Stomach (tissue), 9 donors: ENCODE results near the gene ZBTB42. TPM values are rescaled to one million over a fixed set of nuclear protein-coding genes. Genes with fewer than 3 reads are reported as not detected.
A peak's percentile ranks its signal among the peaks of the same experiment; 100 is the strongest.
"Not testable (repeated sequence)": the region's sequence is repeated elsewhere in the genome, so short reads cannot be mapped to it uniquely, and the experiment has no call there.

Experiments used
- DNase-seq, 2 donors: peaks; one replicate each; pipeline versions ENCODE4 v3.0.0 to v3.0.0-alpha.2; 2013 to 2019
- H3K27ac ChIP-seq, 5 donors: fragments of 200-600 bp in 4 of 5; sonication (generic) in 4 of 5; one replicate each; pipeline ENCODE4 v1.5.1; 2013 to 2019; ENCODE audit warnings: mild to moderate bottlenecking in 1 of 5, moderate library complexity in 1 of 5
- H3K27me3 ChIP-seq, 3 donors: fragments of 200-600 bp; sonication (generic); one replicate each; pipeline ENCODE4 v1.5.1; 2017 to 2019; ENCODE audit warnings: mixed run types in 1 of 3
- H3K36me3 ChIP-seq, 4 donors: fragments of 200-600 bp; sonication (generic); 1 replicate in 3 of 4; 2 replicates in 1 of 4; pipeline ENCODE4 v1.5.1; 2016 to 2019
- H3K4me1 ChIP-seq, 4 donors: fragments of 200-600 bp; sonication (generic); one replicate each; pipeline ENCODE4 v1.5.1; 2016 to 2019
- H3K4me3 ChIP-seq, 4 donors: fragments of 200-600 bp; sonication (generic) in 3 of 4; one replicate each; pipeline ENCODE4 v1.5.1; 2016 to 2019; ENCODE audit warnings: mild to moderate bottlenecking in 1 of 4
- H3K9me3 ChIP-seq, 4 donors: fragments of 200-600 bp; sonication (generic); one replicate each; pipeline ENCODE4 v1.5.1; 2016 to 2019
- CTCF ChIP-seq, 7 experiments: fragments of 450-650 bp in 4 of 7; fragments of 200-600 bp in 3 of 7; sonication (generic) in 3 of 7; IDR thresholded peaks; one replicate each; pipeline ENCODE4 v1.5.1; 2016 to 2019; ENCODE audit warnings: antibody characterized with exemption in 7 of 7, control low read depth in 2 of 7, mild to moderate bottlenecking in 1 of 7
- EP300 ChIP-seq: sonication (generic); formaldehyde crosslinking; IDR thresholded peaks from one replicate; pipeline ENCODE4 v1.6.1; 2017; ENCODE audit warnings: antibody characterized with exemption
- POLR2A ChIP-seq, 4 donors: fragments of 450-650 bp; IDR thresholded peaks; one replicate each; pipeline ENCODE4 v1.6.1; 2016; ENCODE audit warnings: antibody characterized with exemption in 4 of 4, control low read depth in 2 of 4, mild to moderate bottlenecking in 1 of 4, moderate library complexity in 1 of 4
- POLR2AphosphoS5 ChIP-seq, 3 donors: sonication (generic); formaldehyde crosslinking; IDR thresholded peaks; one replicate each; pipeline ENCODE4 v1.6.1; 2016; ENCODE audit warnings: antibody characterized with exemption in 3 of 3
- WGBS, 5 donors: extraction: QIAGEN DNeasy Blood & Tissue Kit in 3 of 5; methylation state at CpG; one replicate each; pipeline versions ENCODE4 v1.1.5 to v1.1.7; 2013 to 2018; 5-methylcytosine and 5-hydroxymethylcytosine counted together
- intact Hi-C: fragments of 100-400 bp; cut with DNase I; formaldehyde crosslinking; loops from one replicate; pipeline ENCODE4 v1.15.1; 2023; ENCODE audit warnings: low total_unique reads
- polyA plus RNA-seq, 3 donors: library from polyadenylated mRNA; stranded (reverse); fragments of 200-250 nt; gene quantifications; one replicate each; pipeline ENCODE4 v1.2.3, GENCODE V29; 2013
- total RNA-seq, 5 donors: library from RNA; depleted of rRNA; stranded (reverse); fragments of >200 nt; gene quantifications; one replicate each; pipeline versions ENCODE4 v1.1.0 to v1.2.3, GENCODE V29; 2014 to 2016
- donor health status: healthy with polysubstance abuse.
- donor health status: Bipolar disorder and iron deficiency.
- donor health status: healthy.

ZBTB42 gene
- total and polyA plus RNA-seq, 8 donors: 4.6 to 59.7 (median 6.7) TPM

DNA sequence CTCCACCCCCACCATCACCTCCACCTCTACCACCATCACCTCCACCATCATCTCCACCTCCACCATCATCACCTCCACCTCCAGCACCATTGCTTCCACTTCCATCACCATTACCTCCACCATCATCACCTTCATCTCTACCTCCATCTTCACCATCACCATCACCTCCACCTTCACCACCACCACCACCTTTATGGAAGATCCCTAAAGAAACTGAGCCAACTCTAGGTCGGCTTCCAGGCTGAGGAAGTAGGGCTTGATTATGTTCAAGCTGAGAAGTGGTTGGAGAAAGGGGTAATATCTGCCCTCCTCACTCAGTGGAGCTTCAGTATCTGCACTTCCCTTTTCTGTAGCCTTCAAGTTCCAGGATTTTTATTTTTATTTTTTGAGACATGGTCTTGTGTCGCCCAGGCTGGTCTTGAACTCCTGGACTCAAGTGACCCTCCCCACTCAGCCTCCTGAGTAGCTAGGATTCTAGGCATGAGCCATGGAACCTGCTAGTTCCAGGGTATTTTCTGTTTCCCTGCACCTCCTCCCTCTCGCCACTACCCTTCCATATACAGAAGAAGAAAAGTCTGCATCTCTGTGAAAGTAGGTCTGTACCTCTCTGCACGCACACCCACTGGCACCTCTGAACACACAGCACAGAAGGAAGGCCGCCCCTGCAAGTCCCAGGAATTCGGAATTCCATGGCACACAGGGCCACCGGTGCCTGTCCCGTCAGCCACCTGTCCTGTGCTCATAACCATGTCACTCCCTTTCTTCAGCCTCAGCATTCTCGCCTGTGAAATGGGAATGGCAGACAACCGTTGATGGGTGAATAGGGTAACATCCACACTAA lies 5.9 kb downstream of the ZBTB42 start:
- intact Hi-C loops: no loop called here
- H3K36me3 ChIP-seq: no peaks in the 10 kb centered on the region
- WGBS, 5 donors: 85 to 90% (median 87%) methylated on average over 10 of the region's 10 CpGs
- H3K27ac ChIP-seq: no peak overlapping the region
- DNase-seq: no peak
- H3K4me3 ChIP-seq: no peak overlapping the region
- TF ChIP-seq EP300 (no peak), CTCF (IDR thresholded peaks at IDR 0.05) (no peak), POLR2AphosphoS5 (IDR thresholded peaks at IDR 0.05) (no peak), POLR2A (IDR thresholded peaks at IDR 0.05) (no peak)
- H3K4me1 ChIP-seq: peaks cover 26 to 43% (median 42%) of the 10 kb centered on the region in 4 donors
- no peaks in the 10 kb centered on the region for H3K9me3 ChIP-seq
- no peaks in the 10 kb centered on the region for H3K27me3 ChIP-seq

GRCh38 chr14:104808456-104808855 lies 7.6 kb downstream of the ZBTB42 start:
- H3K27me3 ChIP-seq: no peaks in the 10 kb centered on the region
- H3K4me3 ChIP-seq: no peak overlapping the region
- no peaks in the 10 kb centered on the region for H3K9me3 ChIP-seq
- no peaks in the 10 kb centered on the region for H3K36me3 ChIP-seq
- no peak for TF ChIP-seq POLR2AphosphoS5 (IDR thresholded peaks at IDR 0.05)
- intact Hi-C loops: no loop called here
- H3K27ac ChIP-seq: no peak overlapping the region
- peaks cover 11 to 27% (median 26%) of the 10 kb centered on the region in 4 donors for H3K4me1 ChIP-seq
- 42 to 91% (median 76%) methylated on average over 5 to 6 of the region's 6 CpGs for WGBS, 5 donors
- no peak for DNase-seq

GRCh38 chr14:104810316-104810715 lies 9.4 kb downstream of the ZBTB42 start:
- intact Hi-C loops: no loop called here
- H3K9me3 ChIP-seq: no peaks in the 10 kb centered on the region
- no peak overlapping the region for H3K4me3 ChIP-seq
- H3K27me3 ChIP-seq: no peaks in the 10 kb centered on the region
- H3K27ac ChIP-seq: no peak overlapping the region
- no peaks in the 10 kb centered on the region for H3K36me3 ChIP-seq
- DNase-seq: no peak
- TF ChIP-seq CTCF (IDR thresholded peaks at IDR 0.05): no peak
- H3K4me1 ChIP-seq: peaks cover 15 to 27% (median 23%) of the 10 kb centered on the region in 4 donors
- WGBS, 5 donors: 88 to 96% (median 92%) methylated on average over 11 of the region's 11 CpGs

DNA sequence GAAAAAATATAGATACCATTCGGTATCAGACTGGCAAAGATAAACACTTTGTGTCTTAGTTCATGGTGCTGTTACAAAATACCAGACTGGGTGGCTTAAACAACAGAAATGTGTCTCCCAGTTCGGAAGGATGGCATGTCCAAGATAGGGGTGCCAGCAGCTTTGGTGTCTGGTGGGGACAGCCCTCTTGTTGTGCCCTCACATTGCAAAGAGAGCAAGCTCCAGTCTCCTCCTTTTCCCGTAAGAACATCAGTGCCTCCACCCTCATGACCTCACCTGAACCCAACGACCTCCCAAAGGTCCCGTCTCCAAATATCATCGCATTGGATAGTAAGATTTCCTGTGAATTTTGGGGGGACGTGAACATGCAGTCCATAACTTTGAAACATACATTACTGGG lies 12.4 kb downstream of the ZBTB42 start:
- no peak for DNase-seq
- Histone ChIP-seq H3K4me1 (peaks cover 22 to 35% (median 32%) of the 10 kb centered on the region in 4 donors), H3K9me3 (no peaks in the 10 kb centered on the region), H3K4me3 (no peak overlapping the region), H3K27ac (no peak overlapping the region), H3K36me3 (peaks cover 0 to 3% (median 1%) of the 10 kb centered on the region in 4 donors), H3K27me3 (no peaks in the 10 kb centered on the region)
- TF ChIP-seq POLR2A (IDR thresholded peaks at IDR 0.05): no peak
- TF ChIP-seq POLR2AphosphoS5 (IDR thresholded peaks at IDR 0.05): no peak
- no peak for TF ChIP-seq EP300
- TF ChIP-seq CTCF (IDR thresholded peaks at IDR 0.05): no peak
- intact Hi-C loops: no loop called here
- WGBS, 5 donors: 86 to 90% (median 87%) methylated on average over 7 of the region's 7 CpGs

DNA sequence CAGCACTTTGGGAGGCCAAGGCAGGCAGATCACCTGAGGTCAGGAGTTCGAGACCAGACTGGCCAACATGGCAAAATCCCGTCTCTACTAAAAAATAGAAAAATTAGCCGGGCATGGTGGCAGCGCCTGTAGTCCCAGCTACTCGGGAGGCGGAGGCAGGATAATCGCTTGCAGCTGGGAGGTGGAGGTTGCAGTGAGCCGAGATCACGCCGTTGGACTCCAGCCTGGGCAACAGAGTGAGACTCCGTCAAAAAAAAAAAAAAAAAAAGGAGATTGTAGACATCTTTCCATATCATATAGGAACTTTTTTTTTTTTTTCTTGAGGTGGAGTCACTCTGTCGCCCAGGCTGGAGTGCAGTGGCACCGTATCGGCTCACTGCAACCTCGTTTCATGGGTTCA lies 13.8 kb downstream of the ZBTB42 start:
- peak overlapping the region in 3 of 5 donors; percentile 95 to 100 (median 96) for H3K27ac ChIP-seq
- intact Hi-C loops, H3K9me3 ChIP-seq, H3K27me3 ChIP-seq, H3K36me3 ChIP-seq: not testable (repeated sequence)
- peak in 1 of 2 donors; percentile 15 for DNase-seq
- WGBS, 5 donors: 77 to 88% (median 84%) methylated on average over 15 of the region's 15 CpGs
- peak overlapping the region; percentile 73 to 93 (median 86) for H3K4me3 ChIP-seq
- peaks cover 22 to 35% (median 32%) of the 10 kb centered on the region in 4 donors for H3K4me1 ChIP-seq
